Panc1 (cell line): Measurements from ENCODE around the gene PTGDR2. TPM values are rescaled to one million over a fixed set of nuclear protein-coding genes. Genes with fewer than 3 reads are reported as not detected.

ENCODE experiments used
- ATAC-seq: fragments of 200-7000 bp; cut with Tn5 transposase; 2 replicates; pipeline ENCODE4 v1.9.1; 2020; ENCODE audit warnings: mild to moderate bottlenecking, moderate library complexity
- BruUV-seq: library from RNA; stranded (reverse); fragments of 400-500 nt; replicated peaks from 2 replicates; lab custom pipeline; 2021; lab: Mats Ljungman, UMichigan
- CTCF ChIA-PET: fragments of 300-600 bp; sonication (Branson Sonifier 250); formaldehyde crosslinking; loops from one replicate; lab custom pipeline; 2022; ENCODE audit warnings: antibody characterized with exemption; lab: Charles Lee
- POLR2A ChIA-PET: fragments of 300-600 bp; sonication (Branson Sonifier 250); formaldehyde crosslinking; loops from one replicate; lab custom pipeline; 2022; ENCODE audit warnings: antibody characterized with exemption; lab: Charles Lee
- DNase-seq: peaks from one replicate; pipeline ENCODE4 v3.0.0-alpha.2; 2010; ENCODE audit warnings: low read depth, low spot score
- H3K27ac ChIP-seq: 2 replicates; pipeline ENCODE4 v1.5.1; 2011; ENCODE audit warnings: mild to moderate bottlenecking, low read length, inconsistent platforms
- H3K27me3 ChIP-seq: fragments of 200-500 bp; sonication (Bioruptor generic); 2 replicates; pipeline ENCODE4 v1.6.0; 2014; ENCODE audit warnings: low read length, inconsistent platforms; ENCODE audit not compliant: control insufficient read depth, insufficient read depth
- H3K36me3 ChIP-seq: fragments of 200-500 bp; sonication (Bioruptor generic); 2 replicates; pipeline ENCODE4 v1.5.1; 2014; ENCODE audit warnings: inconsistent platforms, mild to moderate bottlenecking, low read length, moderate library complexity; ENCODE audit not compliant: control insufficient read depth, insufficient read depth
- H3K4me1 ChIP-seq: 2 replicates; pipeline ENCODE4 v1.5.1; 2011; ENCODE audit warnings: inconsistent platforms, mild to moderate bottlenecking, low read length, moderate library complexity; ENCODE audit not compliant: control insufficient read depth, insufficient read depth
- H3K4me3 ChIP-seq, 2 experiments: 2 replicates each; pipeline ENCODE4 v1.5.1; 2011 to 2012; ENCODE audit warnings: low read depth in 2 of 2, low read length in 2 of 2, mild to moderate bottlenecking in 2 of 2, inconsistent platforms in 1 of 2, moderate library complexity in 1 of 2
- H3K9me3 ChIP-seq: fragments of 200-500 bp; sonication (Bioruptor generic); 2 replicates; pipeline ENCODE4 v1.5.1; 2014; ENCODE audit warnings: low read depth, mild to moderate bottlenecking, inconsistent platforms, low read length, moderate library complexity; ENCODE audit not compliant: control insufficient read depth, insufficient read depth
- POLR2AphosphoS5 ChIP-seq: IDR thresholded peaks from 2 replicates; pipeline ENCODE4 v1.6.1; 2012; ENCODE audit warnings: mild to moderate bottlenecking, low read depth, low read length, moderate library complexity
- SIN3A ChIP-seq: IDR thresholded peaks from 2 replicates; pipeline ENCODE4 v1.6.1; 2012; ENCODE audit warnings: low read depth, mild to moderate bottlenecking, low read length, moderate library complexity, borderline replicate concordance; ENCODE audit not compliant: insufficient read depth
- TCF7L2 ChIP-seq: IDR thresholded peaks from 2 replicates; pipeline ENCODE4 v1.6.1; 2011; ENCODE audit warnings: mild to moderate bottlenecking, low read depth, low read length, inconsistent platforms
- in situ Hi-C: cut with HindIII; loops from 2 replicates; pipeline ENCODE4 v1.10.0; 2016; ENCODE audit warnings: low sequenced_read_pairs, low pct_unique_long_range_greater_than_20kb
- intact Hi-C: fragments of 100-400 bp; cut with micrococcal nuclease; formaldehyde crosslinking; loops from one replicate; pipeline ENCODE4 v1.10.0; 2022; ENCODE audit not compliant: unreplicated experiment
- total RNA-seq: library from RNA; stranded (reverse); gene quantifications from one replicate; pipeline ENCODE4 v1.2.1, GENCODE V29; 2021; ENCODE audit not compliant: unreplicated experiment
- TF ChIP-seq, protein P1 (sequence below): fragments of 450-650 bp; IDR thresholded peaks from 2 replicates; pipeline ENCODE4 v1.5.1; 2017; ENCODE audit warnings: mild to moderate bottlenecking
- TF ChIP-seq, protein P2 (sequence below), 2 experiments: IDR thresholded peaks; 2 replicates each; pipeline ENCODE4 v1.6.1; 2011 to 2012; ENCODE audit warnings: low read depth in 2 of 2, control low read depth in 1 of 2, low read length in 1 of 2, mild to moderate bottlenecking in 1 of 2, moderate library complexity in 1 of 2; ENCODE audit not compliant: insufficient read depth in 1 of 2

The PTGDR2 gene
- total RNA-seq, 1 experiment from 2014 or later: not detected

DNA sequence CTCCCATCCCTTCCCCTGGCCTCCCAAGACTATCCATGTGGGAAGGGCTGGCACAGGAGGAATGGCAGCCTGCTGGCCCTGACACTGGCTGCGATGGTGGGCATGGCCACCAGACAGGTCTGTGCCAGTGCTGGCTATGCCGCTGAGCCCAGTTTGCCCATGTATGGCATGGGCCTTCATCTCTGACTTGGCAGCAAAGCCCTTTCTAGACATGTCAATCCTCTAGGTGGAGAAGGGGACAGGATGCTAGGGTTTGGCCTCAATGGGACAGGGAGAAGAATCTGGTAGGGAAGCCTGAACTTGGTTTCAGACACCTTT lies 20.4 kb upstream of the PTGDR2 start:
- ChIA-PET POLR2A (no interaction called here), CTCF (no interaction called here)
- Histone ChIP-seq H3K9me3 (no peaks in the 10 kb centered on the region), H3K4me1 (no peaks in the 10 kb centered on the region), H3K27ac (no peak overlapping the region), H3K36me3 (no peaks in the 10 kb centered on the region), H3K4me3 (no peak overlapping the region), H3K27me3 (no peaks in the 10 kb centered on the region)
- BruUV-seq: no TSS peak
- in situ Hi-C loops: no loop called here
- no peak for DNase-seq
- no peak for TF ChIP-seq SIN3A
- TF ChIP-seq, protein P1, sequence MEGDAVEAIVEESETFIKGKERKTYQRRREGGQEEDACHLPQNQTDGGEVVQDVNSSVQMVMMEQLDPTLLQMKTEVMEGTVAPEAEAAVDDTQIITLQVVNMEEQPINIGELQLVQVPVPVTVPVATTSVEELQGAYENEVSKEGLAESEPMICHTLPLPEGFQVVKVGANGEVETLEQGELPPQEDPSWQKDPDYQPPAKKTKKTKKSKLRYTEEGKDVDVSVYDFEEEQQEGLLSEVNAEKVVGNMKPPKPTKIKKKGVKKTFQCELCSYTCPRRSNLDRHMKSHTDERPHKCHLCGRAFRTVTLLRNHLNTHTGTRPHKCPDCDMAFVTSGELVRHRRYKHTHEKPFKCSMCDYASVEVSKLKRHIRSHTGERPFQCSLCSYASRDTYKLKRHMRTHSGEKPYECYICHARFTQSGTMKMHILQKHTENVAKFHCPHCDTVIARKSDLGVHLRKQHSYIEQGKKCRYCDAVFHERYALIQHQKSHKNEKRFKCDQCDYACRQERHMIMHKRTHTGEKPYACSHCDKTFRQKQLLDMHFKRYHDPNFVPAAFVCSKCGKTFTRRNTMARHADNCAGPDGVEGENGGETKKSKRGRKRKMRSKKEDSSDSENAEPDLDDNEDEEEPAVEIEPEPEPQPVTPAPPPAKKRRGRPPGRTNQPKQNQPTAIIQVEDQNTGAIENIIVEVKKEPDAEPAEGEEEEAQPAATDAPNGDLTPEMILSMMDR: no peak
- TF ChIP-seq, protein P2, sequence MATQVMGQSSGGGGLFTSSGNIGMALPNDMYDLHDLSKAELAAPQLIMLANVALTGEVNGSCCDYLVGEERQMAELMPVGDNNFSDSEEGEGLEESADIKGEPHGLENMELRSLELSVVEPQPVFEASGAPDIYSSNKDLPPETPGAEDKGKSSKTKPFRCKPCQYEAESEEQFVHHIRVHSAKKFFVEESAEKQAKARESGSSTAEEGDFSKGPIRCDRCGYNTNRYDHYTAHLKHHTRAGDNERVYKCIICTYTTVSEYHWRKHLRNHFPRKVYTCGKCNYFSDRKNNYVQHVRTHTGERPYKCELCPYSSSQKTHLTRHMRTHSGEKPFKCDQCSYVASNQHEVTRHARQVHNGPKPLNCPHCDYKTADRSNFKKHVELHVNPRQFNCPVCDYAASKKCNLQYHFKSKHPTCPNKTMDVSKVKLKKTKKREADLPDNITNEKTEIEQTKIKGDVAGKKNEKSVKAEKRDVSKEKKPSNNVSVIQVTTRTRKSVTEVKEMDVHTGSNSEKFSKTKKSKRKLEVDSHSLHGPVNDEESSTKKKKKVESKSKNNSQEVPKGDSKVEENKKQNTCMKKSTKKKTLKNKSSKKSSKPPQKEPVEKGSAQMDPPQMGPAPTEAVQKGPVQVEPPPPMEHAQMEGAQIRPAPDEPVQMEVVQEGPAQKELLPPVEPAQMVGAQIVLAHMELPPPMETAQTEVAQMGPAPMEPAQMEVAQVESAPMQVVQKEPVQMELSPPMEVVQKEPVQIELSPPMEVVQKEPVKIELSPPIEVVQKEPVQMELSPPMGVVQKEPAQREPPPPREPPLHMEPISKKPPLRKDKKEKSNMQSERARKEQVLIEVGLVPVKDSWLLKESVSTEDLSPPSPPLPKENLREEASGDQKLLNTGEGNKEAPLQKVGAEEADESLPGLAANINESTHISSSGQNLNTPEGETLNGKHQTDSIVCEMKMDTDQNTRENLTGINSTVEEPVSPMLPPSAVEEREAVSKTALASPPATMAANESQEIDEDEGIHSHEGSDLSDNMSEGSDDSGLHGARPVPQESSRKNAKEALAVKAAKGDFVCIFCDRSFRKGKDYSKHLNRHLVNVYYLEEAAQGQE (IDR thresholded peaks at IDR 0.05; ENCODE audit: insufficient read depth in 1 of 2, low read depth in 2 of 2, low read length in 1 of 2): no peak
- TF ChIP-seq POLR2AphosphoS5: no peak
- TF ChIP-seq TCF7L2: no peak
- intact Hi-C loops: no loop called here
- no peak for ATAC-seq

DNA sequence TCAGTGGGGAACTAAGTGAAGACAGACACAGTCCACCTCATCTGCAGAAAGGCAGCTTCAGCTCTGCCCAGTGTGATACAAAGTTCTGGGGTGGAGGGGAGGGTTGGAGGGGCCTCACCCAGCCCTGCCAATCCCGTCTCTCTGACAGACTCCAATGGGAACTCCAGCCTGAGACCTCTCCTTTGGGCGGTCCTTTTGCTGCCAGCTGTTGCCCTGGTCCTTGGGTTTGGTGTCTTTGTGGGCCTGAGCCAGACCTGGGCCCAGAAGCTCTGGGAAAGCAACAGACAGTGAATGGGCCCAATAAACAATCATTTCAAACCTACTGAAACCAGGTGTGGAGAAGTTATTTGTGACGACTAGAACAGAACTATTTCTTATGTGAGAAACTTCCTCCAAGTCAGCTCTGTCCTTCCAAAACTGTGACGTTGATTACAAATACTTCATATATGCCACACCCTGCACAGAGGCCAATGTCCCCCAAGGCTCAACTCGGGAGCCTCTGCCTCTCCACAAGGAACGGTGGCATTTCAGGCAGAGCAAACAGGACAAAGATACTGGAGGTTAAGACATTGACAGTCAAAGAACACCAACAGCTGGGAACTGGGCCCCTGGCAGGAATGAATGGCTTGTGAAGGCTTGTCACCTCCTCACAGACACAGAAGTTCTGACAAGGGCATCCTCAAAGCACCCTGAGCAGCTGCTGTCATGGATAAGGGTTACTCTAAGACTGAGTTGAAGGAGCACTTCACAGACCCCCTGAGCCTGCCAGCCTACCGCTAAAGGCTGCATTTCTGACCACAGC lies 19.8 kb upstream of the PTGDR2 start:
- no peaks in the 10 kb centered on the region for H3K36me3 ChIP-seq
- H3K27me3 ChIP-seq: no peaks in the 10 kb centered on the region
- TF ChIP-seq, protein P2 (IDR thresholded peaks at IDR 0.05; ENCODE audit: insufficient read depth in 1 of 2, low read depth in 2 of 2, low read length in 1 of 2): no peak
- TF ChIP-seq SIN3A (no peak), POLR2AphosphoS5 (no peak), TCF7L2 (no peak)
- TF ChIP-seq, protein P1: no peak
- ATAC-seq: no peak
- POLR2A ChIA-PET: no interaction called here
- no TSS peak for BruUV-seq
- CTCF ChIA-PET: no interaction called here
- no peak for DNase-seq
- in situ Hi-C loops (no loop called here), intact Hi-C loops (no loop called here)
- H3K9me3 ChIP-seq: no peaks in the 10 kb centered on the region
- H3K27ac ChIP-seq: no peak overlapping the region
- H3K4me1 ChIP-seq: no peaks in the 10 kb centered on the region
- no peak overlapping the region for H3K4me3 ChIP-seq
